Measurements from ENCODE around the gene ZNF513. TPM values are rescaled to one million over a fixed set of nuclear protein-coding genes. Genes with fewer than 3 reads are reported as not detected.
A peak's percentile ranks its signal among the peaks of the same experiment; 100 is the strongest.

The ZNF513 gene
- total and polyA plus RNA-seq, 5 donors from 2014 or later: 1.4 to 20.9 (median 3.6) TPM

- ATAC-seq (ENCODE audit: low read depth in 2 of 2) (no peak), DNase-seq (no peak)
- H3K4me3 Mint-ChIP-seq: peak overlapping the region; percentile 87 to 93 (median 92)
- Histone ChIP-seq H3K4me3 (ENCODE audit: low read depth, low read length) (peak overlapping the region; percentile 67), H3K27me3 (ENCODE audit: control insufficient read depth, insufficient read depth, low read length) (no peaks in the 10 kb centered on the region), H3K9me3 (ENCODE audit: control insufficient read depth in 2 of 2, low read length in 2 of 2) (no peaks in the 10 kb centered on the region), H3K4me1 (ENCODE audit: control insufficient read depth, insufficient read depth, low read length, poor library complexity, severe bottlenecking) (peaks cover 21% of the 10 kb centered on the region), H3K27ac (ENCODE audit: insufficient read depth, low read length, poor library complexity, severe bottlenecking) (peak overlapping the region; percentile 88), H3K36me3 (ENCODE audit: control insufficient read depth, insufficient read depth, low read length) (peaks cover 64% of the 10 kb centered on the region)
- H3K9me3 Mint-ChIP-seq: no peaks in the 10 kb centered on the region
- peak overlapping the region; percentile 88 to 97 (median 93) for H3K27ac Mint-ChIP-seq
- H3K4me1 Mint-ChIP-seq: peaks cover 7 to 32% (median 26%) of the 10 kb centered on the region in 4 donors
- no peaks in the 10 kb centered on the region for H3K27me3 Mint-ChIP-seq
- peaks cover 29% of the 10 kb centered on the region for H3K36me3 Mint-ChIP-seq
These were observed 1.1 kb downstream of the ZNF513 start for GRCh38 chr2:27379383-27379835.

DNA sequence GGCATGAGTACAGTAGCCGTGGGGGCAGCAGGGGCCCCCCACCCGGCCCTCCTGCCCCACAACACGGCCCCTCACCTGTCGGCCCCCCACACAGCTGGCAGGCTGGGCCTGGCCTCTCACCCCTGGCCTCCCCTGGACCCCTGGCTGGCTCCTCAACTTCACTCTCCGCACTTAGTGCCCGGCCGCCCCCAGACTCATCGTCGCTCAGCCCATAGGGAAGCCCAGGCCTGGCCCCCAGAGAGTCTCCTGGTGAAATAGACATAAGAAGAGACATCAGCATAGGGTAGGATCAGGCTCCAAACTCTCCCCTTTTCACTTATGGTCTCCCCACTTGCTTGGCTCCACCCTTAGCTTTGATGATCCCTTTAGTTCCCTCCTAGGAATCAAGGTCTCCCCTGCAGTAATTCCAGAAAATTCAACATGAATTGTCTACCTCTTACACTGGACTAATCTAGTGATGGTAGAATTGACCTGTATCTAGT lies 1.7 kb downstream of the ZNF513 start:
- no peak for DNase-seq
- H3K9me3 Mint-ChIP-seq: no peaks in the 10 kb centered on the region
- Histone ChIP-seq H3K36me3 (ENCODE audit: control insufficient read depth, insufficient read depth, low read length) (peaks cover 63% of the 10 kb centered on the region), H3K9me3 (ENCODE audit: control insufficient read depth in 2 of 2, low read length in 2 of 2) (no peaks in the 10 kb centered on the region), H3K4me1 (ENCODE audit: control insufficient read depth, insufficient read depth, low read length, poor library complexity, severe bottlenecking) (peaks cover 21% of the 10 kb centered on the region), H3K27me3 (ENCODE audit: control insufficient read depth, insufficient read depth, low read length) (no peaks in the 10 kb centered on the region), H3K27ac (ENCODE audit: insufficient read depth, low read length, poor library complexity, severe bottlenecking) (peak overlapping the region; percentile 88), H3K4me3 (ENCODE audit: low read depth, low read length) (no peak overlapping the region)
- peaks cover 7 to 34% (median 26%) of the 10 kb centered on the region in 4 donors for H3K4me1 Mint-ChIP-seq
- peak overlapping the region; percentile 56 to 93 (median 88) for H3K27ac Mint-ChIP-seq
- no peaks in the 10 kb centered on the region for H3K27me3 Mint-ChIP-seq
- peaks cover 23% of the 10 kb centered on the region for H3K36me3 Mint-ChIP-seq
- no peak for ATAC-seq (ENCODE audit: low read depth in 2 of 2)
- peak overlapping the region; percentile 87 to 93 (median 92) for H3K4me3 Mint-ChIP-seq

- no peaks in the 10 kb centered on the region for H3K9me3 ChIP-seq (ENCODE audit: control insufficient read depth in 2 of 2, low read length in 2 of 2)
- peaks cover 7 to 39% (median 28%) of the 10 kb centered on the region in 4 donors for H3K4me1 Mint-ChIP-seq
- peak overlapping the region in 3 of 4 donors; percentile 24 to 87 (median 61) for H3K4me3 Mint-ChIP-seq
- no peak overlapping the region for H3K4me3 ChIP-seq (ENCODE audit: low read depth, low read length)
- H3K27ac Mint-ChIP-seq: no peak overlapping the region
- H3K36me3 ChIP-seq (ENCODE audit: control insufficient read depth, insufficient read depth, low read length): peaks cover 61% of the 10 kb centered on the region
- peaks cover 21% of the 10 kb centered on the region for H3K4me1 ChIP-seq (ENCODE audit: control insufficient read depth, insufficient read depth, low read length, poor library complexity, severe bottlenecking)
- H3K9me3 Mint-ChIP-seq: no peaks in the 10 kb centered on the region
- DNase-seq: no peak
- ATAC-seq (ENCODE audit: low read depth in 2 of 2): no peak
- H3K27ac ChIP-seq (ENCODE audit: insufficient read depth, low read length, poor library complexity, severe bottlenecking): no peak overlapping the region
- no peaks in the 10 kb centered on the region for H3K27me3 ChIP-seq (ENCODE audit: control insufficient read depth, insufficient read depth, low read length)
- no peaks in the 10 kb centered on the region for H3K27me3 Mint-ChIP-seq
- H3K36me3 Mint-ChIP-seq: peaks cover 18% of the 10 kb centered on the region
These were observed 2.3 kb downstream of the ZNF513 start for GRCh38 chr2:27378096-27378808.

DNA sequence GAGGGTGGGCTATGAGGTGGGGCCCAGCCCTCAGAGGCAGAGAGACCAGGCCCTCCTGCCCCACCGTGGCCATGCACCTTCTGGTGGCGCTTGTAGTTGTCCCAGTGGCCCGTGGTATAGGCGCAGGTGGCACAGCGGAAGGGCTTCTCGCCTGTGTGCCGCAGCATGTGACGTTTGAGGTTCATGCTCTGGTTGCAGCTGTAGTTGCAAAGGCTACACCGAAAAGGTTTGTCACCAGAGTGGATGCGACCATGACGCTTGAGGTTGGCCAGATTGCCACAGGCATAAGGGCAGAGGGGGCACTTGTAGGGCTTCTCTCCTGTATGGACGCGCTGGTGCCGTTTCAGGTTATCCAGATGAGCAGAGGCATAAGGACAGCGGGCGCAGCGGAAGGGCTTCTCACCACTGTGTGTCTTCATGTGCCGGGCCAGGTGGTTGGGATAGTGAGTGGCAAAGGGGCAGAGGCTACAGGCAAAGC lies 2.9 kb downstream of the ZNF513 start:
- Histone ChIP-seq H3K27me3 (ENCODE audit: control insufficient read depth, insufficient read depth, low read length) (no peaks in the 10 kb centered on the region), H3K4me1 (ENCODE audit: control insufficient read depth, insufficient read depth, low read length, poor library complexity, severe bottlenecking) (peaks cover 22% of the 10 kb centered on the region), H3K9me3 (ENCODE audit: control insufficient read depth in 2 of 2, low read length in 2 of 2) (no peaks in the 10 kb centered on the region), H3K27ac (ENCODE audit: insufficient read depth, low read length, poor library complexity, severe bottlenecking) (no peak overlapping the region), H3K4me3 (ENCODE audit: low read depth, low read length) (no peak overlapping the region), H3K36me3 (ENCODE audit: control insufficient read depth, insufficient read depth, low read length) (peaks cover 58% of the 10 kb centered on the region)
- Mint-ChIP-seq H3K4me3 (peak overlapping the region in 3 of 4 donors; percentile 35 to 87 (median 41)), H3K27ac (peak overlapping the region in 1 of 3 donors; percentile 43), H3K4me1 (peaks cover 7 to 44% (median 33%) of the 10 kb centered on the region in 4 donors), H3K36me3 (peaks cover 21% of the 10 kb centered on the region), H3K9me3 (no peaks in the 10 kb centered on the region), H3K27me3 (no peaks in the 10 kb centered on the region)
- ATAC-seq (ENCODE audit: low read depth in 2 of 2) (no peak), DNase-seq (no peak)

DNA sequence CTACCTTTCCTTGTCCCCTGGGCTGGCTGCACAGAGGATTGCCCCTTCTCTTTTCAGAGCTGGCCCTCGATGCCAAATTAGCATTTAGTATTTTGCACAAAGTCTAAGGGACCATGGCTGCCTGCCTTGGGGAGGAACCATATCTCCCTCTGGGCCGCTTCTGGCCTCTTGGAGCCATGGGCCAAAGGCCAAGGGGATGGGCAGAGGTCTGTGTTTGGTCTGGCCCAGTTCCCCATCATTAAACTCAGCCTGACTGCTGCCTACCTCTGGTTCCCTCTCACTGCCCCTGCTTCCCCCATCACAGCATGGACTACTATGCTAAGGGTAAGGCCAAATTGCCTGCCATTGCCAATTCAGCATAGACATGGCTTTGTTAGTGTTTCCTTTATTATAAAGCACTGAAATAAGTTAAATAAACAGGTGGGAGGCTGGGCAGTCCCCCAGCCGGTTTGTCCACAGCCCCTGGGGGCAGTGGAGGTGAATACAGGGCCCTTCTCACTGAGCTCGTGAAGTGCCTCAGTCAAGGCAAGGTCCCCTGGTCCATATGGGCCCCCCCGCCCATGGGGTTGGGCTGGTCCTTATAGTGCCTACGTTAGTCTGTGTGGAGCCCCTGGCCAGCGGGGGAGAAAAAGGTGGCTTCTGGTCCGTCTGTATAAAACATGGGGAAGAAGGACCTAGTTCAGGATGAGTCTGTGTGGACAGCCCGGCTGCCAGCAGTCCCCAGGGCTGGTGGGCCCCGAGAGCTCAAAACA lies 3.5 kb downstream of the ZNF513 start:
- Histone ChIP-seq H3K36me3 (ENCODE audit: control insufficient read depth, insufficient read depth, low read length) (peaks cover 59% of the 10 kb centered on the region), H3K9me3 (ENCODE audit: control insufficient read depth in 2 of 2, low read length in 2 of 2) (no peaks in the 10 kb centered on the region), H3K4me3 (ENCODE audit: low read depth, low read length) (no peak overlapping the region), H3K4me1 (ENCODE audit: control insufficient read depth, insufficient read depth, low read length, poor library complexity, severe bottlenecking) (peaks cover 28% of the 10 kb centered on the region), H3K27me3 (ENCODE audit: control insufficient read depth, insufficient read depth, low read length) (no peaks in the 10 kb centered on the region), H3K27ac (ENCODE audit: insufficient read depth, low read length, poor library complexity, severe bottlenecking) (no peak overlapping the region)
- Mint-ChIP-seq H3K9me3 (no peaks in the 10 kb centered on the region), H3K4me3 (peak overlapping the region in 2 of 4 donors; percentile 8 to 87), H3K4me1 (peaks cover 7 to 50% (median 38%) of the 10 kb centered on the region in 4 donors), H3K27ac (peak overlapping the region in 1 of 3 donors; percentile 43), H3K27me3 (no peaks in the 10 kb centered on the region), H3K36me3 (peaks cover 24% of the 10 kb centered on the region)
- no peak for DNase-seq
- ATAC-seq (ENCODE audit: low read depth in 2 of 2): no peak

DNA sequence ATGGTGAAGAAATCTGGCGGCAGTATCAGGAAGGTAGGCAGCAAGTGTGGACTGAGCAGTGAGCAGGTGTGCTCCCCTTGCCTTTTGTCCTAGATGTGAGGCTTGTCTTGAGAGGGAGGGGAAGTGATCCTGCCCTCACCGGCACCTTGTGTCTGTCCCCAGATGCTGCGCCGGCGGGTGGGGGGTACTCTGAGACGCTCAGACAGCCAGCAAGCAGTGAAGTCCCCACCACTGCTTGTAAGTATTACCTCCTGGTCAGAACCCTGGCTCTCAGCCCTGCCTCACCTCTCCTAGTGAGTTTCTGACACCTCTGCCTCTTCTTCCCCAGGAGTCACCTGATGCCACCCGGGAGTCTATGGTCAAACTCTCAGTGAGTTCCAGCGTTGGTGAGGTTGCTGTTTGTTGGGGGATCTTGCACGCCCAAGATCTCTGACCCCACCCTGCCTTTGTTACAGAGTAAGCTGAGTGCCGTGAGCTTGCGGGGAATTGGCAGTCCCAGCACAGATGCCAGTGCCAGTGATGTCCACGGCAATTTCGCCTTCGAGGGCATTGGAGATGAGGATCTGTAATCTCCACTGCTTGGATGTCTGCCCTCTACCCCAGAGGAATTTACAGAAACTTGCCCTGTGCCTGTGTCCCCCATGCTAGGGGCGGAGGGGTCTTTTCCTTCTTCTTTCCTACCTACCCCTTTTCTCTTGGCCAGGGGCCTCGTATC lies 4.2 kb downstream of the ZNF513 start:
- H3K4me1 Mint-ChIP-seq: peaks cover 7 to 53% (median 42%) of the 10 kb centered on the region in 4 donors
- H3K9me3 Mint-ChIP-seq: no peaks in the 10 kb centered on the region
- H3K27me3 ChIP-seq (ENCODE audit: control insufficient read depth, insufficient read depth, low read length): no peaks in the 10 kb centered on the region
- H3K4me1 ChIP-seq (ENCODE audit: control insufficient read depth, insufficient read depth, low read length, poor library complexity, severe bottlenecking): peaks cover 35% of the 10 kb centered on the region
- peak overlapping the region in 1 of 4 donors; percentile 87 for H3K4me3 Mint-ChIP-seq
- DNase-seq (no peak), ATAC-seq (ENCODE audit: low read depth in 2 of 2) (no peak)
- H3K36me3 Mint-ChIP-seq: peaks cover 24% of the 10 kb centered on the region
- H3K27ac Mint-ChIP-seq: peak overlapping the region in 1 of 3 donors; percentile 51
- H3K4me3 ChIP-seq (ENCODE audit: low read depth, low read length): no peak overlapping the region
- no peaks in the 10 kb centered on the region for H3K9me3 ChIP-seq (ENCODE audit: control insufficient read depth in 2 of 2, low read length in 2 of 2)
- no peak overlapping the region for H3K27ac ChIP-seq (ENCODE audit: insufficient read depth, low read length, poor library complexity, severe bottlenecking)
- H3K36me3 ChIP-seq (ENCODE audit: control insufficient read depth, insufficient read depth, low read length): peaks cover 52% of the 10 kb centered on the region
- H3K27me3 Mint-ChIP-seq: no peaks in the 10 kb centered on the region

DNA sequence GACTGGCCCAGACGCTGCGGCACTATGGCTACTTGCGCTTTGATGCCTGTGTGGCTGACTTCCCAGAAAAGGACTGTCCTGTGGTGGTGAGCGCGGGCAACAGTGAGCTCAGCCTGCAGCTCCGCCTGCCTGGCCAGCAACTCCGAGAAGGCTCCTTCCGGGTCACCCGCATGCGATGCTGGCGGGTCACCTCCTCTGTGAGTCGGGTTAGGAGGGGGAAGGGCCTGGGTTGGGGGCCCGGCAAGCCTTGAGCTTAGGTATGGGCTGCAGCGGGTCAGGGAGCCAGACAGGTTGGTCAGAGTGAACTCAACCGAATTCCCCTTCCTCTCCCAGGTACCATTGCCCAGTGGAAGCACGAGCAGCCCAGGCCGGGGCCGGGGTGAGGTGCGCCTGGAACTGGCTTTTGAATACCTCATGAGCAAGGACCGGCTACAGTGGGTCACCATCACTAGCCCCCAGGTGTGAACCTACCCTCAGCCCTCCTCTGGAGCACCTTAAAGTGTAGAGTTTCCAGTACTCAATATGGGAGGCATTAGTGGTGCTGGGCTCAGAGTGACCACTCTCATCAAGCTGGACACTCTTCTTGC lies 4.9 kb downstream of the ZNF513 start:
- peaks cover 24% of the 10 kb centered on the region for H3K36me3 Mint-ChIP-seq
- peak overlapping the region in 2 of 3 donors; percentile 17 to 51 for H3K27ac Mint-ChIP-seq
- Histone ChIP-seq H3K36me3 (ENCODE audit: control insufficient read depth, insufficient read depth, low read length) (peaks cover 52% of the 10 kb centered on the region), H3K9me3 (ENCODE audit: control insufficient read depth in 2 of 2, low read length in 2 of 2) (no peaks in the 10 kb centered on the region), H3K27me3 (ENCODE audit: control insufficient read depth, insufficient read depth, low read length) (no peaks in the 10 kb centered on the region), H3K4me1 (ENCODE audit: control insufficient read depth, insufficient read depth, low read length, poor library complexity, severe bottlenecking) (peaks cover 34% of the 10 kb centered on the region), H3K4me3 (ENCODE audit: low read depth, low read length) (no peak overlapping the region), H3K27ac (ENCODE audit: insufficient read depth, low read length, poor library complexity, severe bottlenecking) (no peak overlapping the region)
- H3K9me3 Mint-ChIP-seq: no peaks in the 10 kb centered on the region
- peaks cover 7 to 49% (median 39%) of the 10 kb centered on the region in 4 donors for H3K4me1 Mint-ChIP-seq
- ATAC-seq (ENCODE audit: low read depth in 2 of 2) (no peak), DNase-seq (no peak)
- H3K4me3 Mint-ChIP-seq: peak overlapping the region in 2 of 4 donors; percentile 78 to 87
- H3K27me3 Mint-ChIP-seq: no peaks in the 10 kb centered on the region
